Measurements from ENCODE around the gene FST.
A peak's percentile ranks its signal among the peaks of the same experiment; 100 is the strongest.

Gene FST

GRCh38 chr5:53488195-53488722 lies 7.8 kb downstream of the FST start:
- Mint-ChIP-seq H3K36me3 (ENCODE audit: low read depth) (peaks cover 17% of the 10 kb centered on the region), H3K27me3 (ENCODE audit: low read depth) (peaks cover 23% of the 10 kb centered on the region), H3K4me3 (peak overlapping the region in 2 of 3 experiments; percentile 26 to 69), H3K9me3 (no peaks in the 10 kb centered on the region), H3K4me1 (peaks cover 20% of the 10 kb centered on the region), H3K27ac (no peak overlapping the region)
- TF ChIP-seq CTCF (IDR thresholded peaks at IDR 0.05; ENCODE audit: unreplicated experiment in 3 of 3) = no peak

- Mint-ChIP-seq H3K4me1 (peaks cover 11% of the 10 kb centered on the region), H3K9me3 (peaks cover 10% of the 10 kb centered on the region), H3K4me3 (peak overlapping the region in 2 of 3 experiments; percentile 60 to 80), H3K36me3 (ENCODE audit: low read depth) (peaks cover 4% of the 10 kb centered on the region), H3K27ac (no peak overlapping the region), H3K27me3 (ENCODE audit: low read depth) (peaks cover 5% of the 10 kb centered on the region)
- TF ChIP-seq CTCF (IDR thresholded peaks at IDR 0.05; ENCODE audit: unreplicated experiment in 3 of 3) = no peak
These were observed 10.3 kb downstream of the FST start for GRCh38 chr5:53490747-53491146.

GRCh38 chr5:53501054-53501453 lies 20.6 kb downstream of the FST start:
- no peaks in the 10 kb centered on the region for H3K36me3 Mint-ChIP-seq (ENCODE audit: low read depth)

GRCh38 chr5:53503562-53504218 lies 23.3 kb downstream of the FST start:
- no peak for TF ChIP-seq CTCF (IDR thresholded peaks at IDR 0.05; ENCODE audit: unreplicated experiment in 3 of 3)
- Mint-ChIP-seq H3K9me3 (peaks cover 10% of the 10 kb centered on the region), H3K4me3 (no peak overlapping the region), H3K36me3 (ENCODE audit: low read depth) (peaks cover under 1% of the 10 kb centered on the region), H3K27me3 (ENCODE audit: low read depth) (peaks cover 6% of the 10 kb centered on the region), H3K4me1 (no peaks in the 10 kb centered on the region), H3K27ac (no peak overlapping the region)

More at GRCh38 chr5:53501054-53501453, 20.6 kb downstream of the FST start:
- H3K4me3 Mint-ChIP-seq = no peak overlapping the region
- peaks cover 2% of the 10 kb centered on the region for H3K9me3 Mint-ChIP-seq
- H3K27ac Mint-ChIP-seq = no peak overlapping the region
- no peaks in the 10 kb centered on the region for H3K4me1 Mint-ChIP-seq
- H3K27me3 Mint-ChIP-seq (ENCODE audit: low read depth) = peaks cover 16% of the 10 kb centered on the region
- TF ChIP-seq CTCF (IDR thresholded peaks at IDR 0.05; ENCODE audit: unreplicated experiment in 3 of 3) = no peak

GRCh38 chr5:53507013-53507412 lies 26.6 kb downstream of the FST start:
- peaks cover 4% of the 10 kb centered on the region for H3K36me3 Mint-ChIP-seq (ENCODE audit: low read depth)
- H3K27ac Mint-ChIP-seq = no peak overlapping the region
- H3K27me3 Mint-ChIP-seq (ENCODE audit: low read depth) = peaks cover 6% of the 10 kb centered on the region
- H3K4me1 Mint-ChIP-seq = no peaks in the 10 kb centered on the region
- no peak overlapping the region for H3K4me3 Mint-ChIP-seq
- no peak for TF ChIP-seq CTCF (IDR thresholded peaks at IDR 0.05; ENCODE audit: unreplicated experiment in 3 of 3)
- peaks cover 30% of the 10 kb centered on the region for H3K9me3 Mint-ChIP-seq

GRCh38 chr5:53508125-53508524 lies 27.7 kb downstream of the FST start:
- no peaks in the 10 kb centered on the region for H3K27me3 Mint-ChIP-seq (ENCODE audit: low read depth)
- H3K27ac Mint-ChIP-seq = no peak overlapping the region
- H3K4me3 Mint-ChIP-seq = no peak overlapping the region
- H3K4me1 Mint-ChIP-seq = no peaks in the 10 kb centered on the region
- peaks cover 4% of the 10 kb centered on the region for H3K36me3 Mint-ChIP-seq (ENCODE audit: low read depth)
- no peak for TF ChIP-seq CTCF (IDR thresholded peaks at IDR 0.05; ENCODE audit: unreplicated experiment in 3 of 3)
- H3K9me3 Mint-ChIP-seq = peaks cover 30% of the 10 kb centered on the region

Data from nephron (organoid).